ENCODE results near the gene CDK5.
"Not testable (repeated sequence)": the region's sequence is repeated elsewhere in the genome, so short reads cannot be mapped to it uniquely, and the experiment has no call there.

CDK5 gene

DNA sequence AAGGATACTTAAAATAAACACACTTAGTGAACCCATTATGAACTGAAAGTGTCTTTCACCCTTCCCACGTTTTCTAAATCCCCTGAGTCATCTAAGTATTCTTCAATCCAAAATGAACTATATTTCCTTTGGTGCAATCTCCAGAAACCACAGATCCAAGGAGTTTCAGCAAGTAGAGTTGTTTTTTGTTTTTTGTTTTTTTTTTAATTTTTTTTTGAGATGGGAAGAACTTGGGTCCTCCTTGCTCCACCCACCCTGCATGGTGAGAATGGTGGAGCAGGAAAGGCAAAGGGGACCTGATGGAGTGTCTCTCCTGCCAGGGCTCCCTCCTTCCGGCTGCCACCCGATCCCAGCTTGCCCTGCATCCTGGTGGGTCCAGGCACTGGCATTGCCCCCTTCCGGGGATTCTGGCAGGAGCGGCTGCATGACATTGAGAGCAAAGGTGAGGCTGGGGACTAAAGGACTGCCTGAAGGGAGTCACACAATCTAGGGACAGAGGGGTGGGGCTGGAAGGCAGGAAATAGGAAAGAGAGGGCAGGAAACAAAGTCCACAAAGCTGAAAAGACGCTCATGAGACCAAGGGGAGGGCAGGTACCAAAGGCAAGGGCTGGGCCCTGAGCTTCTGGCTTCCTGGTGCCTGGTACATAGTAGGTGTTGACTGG, 45.5 kb downstream of the CDK5 start:
- DNase-seq, result no peak

DNA sequence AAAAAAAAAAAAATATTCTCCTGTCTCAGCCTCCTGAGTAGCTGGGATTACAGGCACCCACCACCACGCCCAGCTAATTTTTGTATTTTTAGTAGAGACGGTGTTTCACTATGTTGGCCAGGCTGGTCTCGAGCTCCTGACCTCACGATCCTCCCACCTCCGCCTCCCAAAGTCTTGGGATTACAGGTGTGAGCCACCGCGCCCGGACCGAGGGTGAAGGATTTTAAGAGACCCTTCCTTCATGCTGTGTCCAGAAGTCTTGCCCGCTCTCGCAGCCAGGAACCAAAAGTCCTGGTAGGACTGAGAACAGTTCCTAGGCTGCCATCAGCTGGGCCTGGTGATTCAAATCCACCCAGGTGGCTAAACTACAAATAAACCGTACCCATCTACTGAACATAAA, 46.1 kb downstream of the CDK5 start:
- not testable (repeated sequence) for DNase-seq

DNA sequence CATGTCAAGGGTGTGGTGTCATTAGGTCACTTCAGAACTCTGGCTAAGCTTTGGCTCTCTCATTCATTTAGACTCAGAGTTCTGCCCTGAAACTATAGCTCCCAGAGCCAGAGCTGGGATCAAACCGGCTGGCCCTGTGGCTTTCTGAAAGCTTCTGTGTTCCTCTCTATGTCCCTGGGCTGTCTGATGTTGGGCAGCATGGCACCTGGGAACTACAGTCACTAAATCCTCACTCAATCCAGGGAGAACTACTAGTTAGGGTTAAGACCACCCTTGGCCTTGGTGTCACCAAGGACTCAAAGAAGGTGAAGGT, 46.6 kb downstream of the CDK5 start:
- DNase-seq, result no peak

DNA sequence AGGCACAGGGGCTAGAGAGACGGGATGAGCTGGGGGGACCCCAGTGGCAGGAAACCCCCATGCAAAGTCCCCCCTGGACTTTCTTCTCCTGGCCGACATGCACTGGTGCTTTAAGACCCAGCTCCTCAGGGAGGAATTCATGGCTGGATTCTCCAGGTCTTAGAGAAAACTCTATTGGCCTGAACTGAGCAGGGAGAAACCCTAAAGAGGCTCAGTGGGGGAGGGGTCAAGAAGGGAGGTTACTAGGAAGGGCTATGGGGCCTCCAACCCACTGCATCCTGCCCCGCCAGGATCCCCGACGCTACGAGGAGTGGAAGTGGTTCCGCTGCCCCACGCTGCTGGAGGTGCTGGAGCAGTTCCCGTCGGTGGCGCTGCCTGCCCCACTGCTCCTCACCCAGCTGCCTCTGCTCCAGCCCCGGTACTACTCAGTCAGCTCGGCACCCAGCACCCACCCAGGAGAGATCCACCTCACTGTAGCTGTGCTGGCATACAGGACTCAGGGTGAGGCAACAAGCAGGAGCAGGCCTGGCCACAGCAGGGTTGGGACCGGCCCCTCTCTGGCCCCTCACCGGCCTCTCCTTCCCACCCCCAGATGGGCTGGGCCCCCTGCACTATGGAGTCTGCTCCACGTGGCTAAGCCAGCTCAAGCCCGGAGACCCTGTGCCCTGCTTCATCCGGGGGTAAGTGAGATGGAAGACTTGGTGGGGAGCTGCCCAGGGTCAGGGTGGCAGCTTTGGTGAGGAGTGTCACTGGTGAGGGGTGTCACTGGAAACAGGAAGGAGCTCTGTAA, 47.2 kb downstream of the CDK5 start:
- DNase-seq, result no peak

DNA sequence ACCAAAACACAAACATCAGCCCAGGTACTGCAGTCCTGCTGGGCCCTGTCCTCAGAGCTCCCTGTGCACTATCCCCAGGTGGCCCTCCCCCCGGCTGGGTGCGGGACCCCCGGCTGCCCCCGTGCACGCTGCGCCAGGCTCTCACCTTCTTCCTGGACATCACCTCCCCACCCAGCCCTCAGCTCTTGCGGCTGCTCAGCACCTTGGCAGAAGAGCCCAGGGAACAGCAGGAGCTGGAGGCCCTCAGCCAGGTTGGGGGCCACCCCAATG, 47.7 kb downstream of the CDK5 start:
- DNase-seq, result no peak

DNA sequence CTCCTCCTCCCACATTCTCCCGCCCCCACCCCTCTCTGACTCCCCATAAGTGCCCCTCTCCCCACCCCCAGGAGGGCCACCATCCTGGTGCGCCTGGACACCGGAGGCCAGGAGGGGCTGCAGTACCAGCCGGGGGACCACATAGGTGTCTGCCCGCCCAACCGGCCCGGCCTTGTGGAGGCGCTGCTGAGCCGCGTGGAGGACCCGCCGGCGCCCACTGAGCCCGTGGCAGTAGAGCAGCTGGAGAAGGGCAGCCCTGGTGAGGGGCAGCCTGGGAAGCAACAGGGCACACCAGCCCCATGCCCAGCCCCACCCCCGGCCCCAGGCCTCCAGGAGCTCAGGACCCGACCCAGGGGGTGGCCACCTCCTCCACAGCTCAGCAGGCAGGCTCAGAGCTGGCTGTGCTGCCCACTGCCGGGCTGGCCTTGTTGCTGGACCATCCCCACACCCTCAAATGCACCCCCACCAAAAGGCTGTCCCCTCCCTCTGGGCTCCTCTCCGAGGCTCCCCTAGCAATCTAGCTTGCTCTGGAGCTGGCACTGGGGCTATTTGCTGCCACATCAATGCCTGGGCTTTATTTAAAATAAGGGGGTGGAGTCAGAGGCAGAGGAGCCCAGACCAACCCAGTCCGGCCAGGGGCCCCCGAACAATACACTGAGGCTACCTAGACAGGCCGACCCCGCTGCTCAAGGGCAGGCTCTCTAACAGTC, 48.2 kb downstream of the CDK5 start:
- DNase-seq, result no peak

DNA sequence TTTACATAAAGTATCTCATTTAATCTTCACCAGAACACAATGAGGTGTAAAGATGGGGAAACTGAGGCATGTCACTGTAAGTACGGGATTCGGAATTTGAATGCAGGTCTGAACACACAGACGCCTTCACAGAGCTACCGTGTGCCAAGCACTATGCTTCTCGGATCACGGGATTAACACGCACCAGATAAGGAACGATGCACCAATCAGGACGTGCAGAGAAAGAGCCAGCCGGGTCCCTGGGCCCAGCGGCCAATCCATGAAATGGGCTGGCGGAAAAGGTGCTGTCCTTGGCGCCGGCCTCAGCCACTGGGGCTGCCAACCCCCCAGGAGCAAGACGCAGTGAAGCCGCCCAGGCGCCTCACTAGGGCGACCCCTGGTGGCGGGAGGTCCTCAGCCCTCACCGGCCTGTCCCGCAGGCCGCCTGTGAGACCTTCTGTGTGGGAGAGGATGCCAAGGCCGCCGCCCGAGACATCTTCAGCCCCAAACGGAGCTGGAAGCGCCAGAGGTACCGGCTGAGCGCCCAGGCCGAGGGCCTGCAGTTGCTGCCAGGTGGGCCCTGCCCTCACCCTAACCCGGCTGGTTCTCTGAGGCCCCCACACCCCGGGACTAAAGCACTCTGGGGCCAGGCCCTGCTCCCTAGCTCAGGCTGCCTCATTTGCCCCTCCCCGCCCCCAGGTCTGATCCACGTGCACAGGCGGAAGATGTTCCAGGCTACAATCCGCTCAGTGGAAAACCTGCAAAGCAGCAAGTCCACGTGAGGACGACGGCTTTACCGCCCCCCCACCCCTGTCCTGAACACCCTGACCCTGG, 49.0 kb downstream of the CDK5 start:
- DNase-seq, result no peak

DNA sequence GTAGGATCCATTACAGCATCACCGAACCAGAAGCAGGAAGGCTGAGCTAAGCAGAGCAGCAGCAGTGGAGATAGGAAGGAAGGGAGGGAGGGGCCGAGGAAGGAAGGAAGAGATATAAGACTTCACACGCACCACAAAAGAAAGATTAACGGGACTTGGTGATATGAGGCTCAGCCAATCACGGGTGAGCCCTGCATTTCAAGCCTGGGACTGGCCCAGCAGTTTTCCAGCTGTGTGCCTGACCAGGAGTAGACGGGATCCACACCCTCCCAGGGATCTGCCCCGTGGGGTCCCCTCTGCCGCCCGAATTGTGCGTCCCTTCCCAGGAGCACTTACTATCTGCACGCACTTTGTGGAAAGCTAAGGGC, 49.6 kb downstream of the CDK5 start:
- no peak for DNase-seq

DNA sequence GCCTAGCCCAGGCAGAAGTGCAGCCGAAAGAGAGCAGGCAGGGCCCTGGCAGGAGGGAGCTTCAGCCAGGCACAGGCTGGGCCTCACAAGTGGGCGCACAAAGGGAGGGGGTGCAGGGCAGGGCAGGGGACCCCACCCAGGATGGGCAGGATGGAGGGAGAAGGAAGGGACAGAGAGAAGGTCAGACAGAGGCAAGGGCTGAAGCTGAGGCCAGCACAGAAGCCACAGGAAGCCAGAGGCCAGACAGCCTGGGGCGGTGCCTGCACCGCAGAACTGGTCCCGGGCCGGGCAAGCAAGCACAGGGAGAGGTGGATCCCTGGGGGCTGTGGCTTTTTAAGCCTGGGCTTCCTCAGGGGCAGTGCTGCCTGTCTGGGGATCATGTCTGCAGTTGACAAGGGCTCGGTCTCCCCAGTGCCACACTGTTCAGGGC, 50.2 kb downstream of the CDK5 start:
- no peak for DNase-seq

DNA sequence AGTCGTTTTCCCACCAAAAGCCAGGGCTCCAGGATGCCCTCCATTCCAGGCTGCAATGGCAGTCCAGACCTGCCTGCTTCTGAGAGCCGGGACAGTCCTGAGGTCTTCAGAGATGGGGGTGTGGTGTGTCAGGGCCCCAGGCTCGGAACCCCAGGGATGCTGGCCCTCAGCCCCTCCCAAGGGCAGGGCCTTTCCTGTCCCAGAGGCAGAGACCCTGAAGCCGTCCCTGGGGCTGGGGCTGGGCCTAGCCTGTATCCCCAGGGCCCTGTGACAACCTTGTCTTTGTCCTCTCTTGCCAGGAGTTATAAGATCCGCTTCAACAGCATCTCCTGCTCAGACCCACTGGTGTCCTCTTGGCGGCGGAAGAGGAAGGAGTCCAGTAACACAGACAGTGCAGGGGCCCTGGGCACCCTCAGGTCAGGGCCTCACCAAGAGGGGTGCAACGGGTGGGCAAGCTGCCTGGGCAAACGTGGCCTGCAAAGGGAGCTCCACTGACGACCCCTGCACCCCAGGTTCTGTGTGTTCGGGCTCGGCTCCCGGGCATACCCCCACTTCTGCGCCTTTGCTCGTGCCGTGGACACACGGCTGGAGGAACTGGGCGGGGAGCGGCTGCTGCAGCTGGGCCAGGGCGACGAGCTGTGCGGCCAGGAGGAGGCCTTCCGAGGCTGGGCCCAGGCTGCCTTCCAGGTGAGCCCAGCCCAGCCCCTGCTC, 51.0 kb downstream of the CDK5 start:
- no peak for DNase-seq

DNA sequence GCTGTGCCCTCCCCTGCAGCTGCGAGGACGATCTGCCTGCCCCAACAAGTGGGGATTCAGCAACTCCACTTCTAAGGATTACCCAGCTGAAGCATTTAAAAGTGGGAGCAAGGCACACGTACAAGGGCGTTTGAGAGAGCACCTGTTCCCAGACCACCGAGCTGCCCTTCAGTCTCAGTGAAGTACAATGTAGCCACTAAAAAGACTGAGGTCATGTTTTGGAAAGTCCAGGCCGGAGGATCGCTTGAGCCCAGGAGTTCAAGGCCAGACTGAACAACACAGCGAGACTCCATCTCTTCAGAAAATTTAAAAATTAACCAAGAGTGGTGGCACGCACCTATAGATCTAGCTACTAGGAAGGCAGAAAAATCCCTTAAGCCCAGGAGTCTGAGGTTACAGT, 52.1 kb downstream of the CDK5 start:
- no peak for DNase-seq
